ENCODE results near the gene NANS. TPM values are rescaled to one million over a fixed set of nuclear protein-coding genes. Genes with fewer than 3 reads are reported as not detected.

Gene NANS
- total and polyA plus RNA-seq, 8 donors = 22.8 to 36.5 (median 30.5) TPM

DNA sequence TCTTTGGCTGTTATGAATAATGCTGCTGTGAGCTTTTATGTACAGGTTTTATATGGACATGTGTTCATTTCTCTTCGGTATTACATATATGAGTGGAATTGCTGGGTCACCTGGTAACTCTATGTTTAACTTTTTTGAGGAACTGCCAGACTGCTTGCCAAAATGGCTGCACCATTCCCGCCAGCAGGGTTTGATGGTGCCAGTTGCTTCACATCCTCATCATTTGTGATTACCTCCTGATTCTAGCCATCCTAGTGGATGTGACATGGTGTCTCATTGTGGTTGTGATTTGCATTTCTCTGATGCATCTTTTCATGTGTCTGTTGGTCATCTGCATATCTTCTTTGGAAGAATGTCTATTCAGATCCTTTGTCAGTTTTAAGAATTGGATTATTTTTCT, 10.7 kb downstream of the NANS start:
- intact Hi-C loops (cut with DNase I) = no loop called here

DNA sequence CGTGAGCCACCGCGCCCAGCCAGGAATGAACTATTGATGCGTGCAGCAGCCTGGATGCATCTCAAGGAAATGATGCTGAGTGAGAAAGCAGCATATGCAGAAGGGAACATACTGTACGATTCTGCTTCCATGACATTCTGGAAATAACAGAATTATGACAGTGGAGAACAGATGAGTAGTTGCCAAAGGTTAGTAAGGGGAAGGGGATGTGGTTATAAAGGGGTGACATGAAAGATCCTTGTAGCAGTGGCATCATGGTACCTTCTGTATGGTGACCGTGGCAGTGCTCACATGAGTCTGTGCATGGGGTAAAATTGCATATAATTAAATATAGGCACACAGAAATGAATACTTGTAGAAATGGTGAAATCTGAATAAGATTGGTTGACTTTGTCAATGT, 13.0 kb downstream of the NANS start:
- intact Hi-C loops (cut with DNase I) = no loop called here
- no peak for ATAC-seq
- Histone ChIP-seq H3K4me3 (no peak overlapping the region), H3K9me3 (no peaks in the 10 kb centered on the region), H3K4me1 (peaks cover 0 to 9% (median 0%) of the 10 kb centered on the region in 3 donors), H3K27ac (no peak overlapping the region), H3K36me3 (no peaks in the 10 kb centered on the region), H3K27me3 (no peaks in the 10 kb centered on the region)
- no peak for DNase-seq
- no peak for TF ChIP-seq CTCF (IDR thresholded peaks at IDR 0.05)
- no peak for FAIRE-seq
- 96% methylated on average over 6 of the region's 6 CpGs for WGBS, 2 donors

More for the DNA sequence above, 10.7 kb downstream of the NANS start:
- no peaks in the 10 kb centered on the region for H3K27me3 ChIP-seq
- no peaks in the 10 kb centered on the region for H3K9me3 ChIP-seq
- H3K4me1 ChIP-seq = peaks cover 0 to 2% (median 0%) of the 10 kb centered on the region in 3 donors
- TF ChIP-seq CTCF (IDR thresholded peaks at IDR 0.05) = no peak
- H3K36me3 ChIP-seq = peaks cover 0 to 10% (median 2%) of the 10 kb centered on the region in 3 donors
- H3K27ac ChIP-seq = no peak overlapping the region
- H3K4me3 ChIP-seq = no peak overlapping the region
- DNase-seq (no peak), ATAC-seq (no peak), FAIRE-seq (no peak)
- WGBS, 2 donors = 89 to 97% methylated on average over 2 of the region's 2 CpGs

DNA sequence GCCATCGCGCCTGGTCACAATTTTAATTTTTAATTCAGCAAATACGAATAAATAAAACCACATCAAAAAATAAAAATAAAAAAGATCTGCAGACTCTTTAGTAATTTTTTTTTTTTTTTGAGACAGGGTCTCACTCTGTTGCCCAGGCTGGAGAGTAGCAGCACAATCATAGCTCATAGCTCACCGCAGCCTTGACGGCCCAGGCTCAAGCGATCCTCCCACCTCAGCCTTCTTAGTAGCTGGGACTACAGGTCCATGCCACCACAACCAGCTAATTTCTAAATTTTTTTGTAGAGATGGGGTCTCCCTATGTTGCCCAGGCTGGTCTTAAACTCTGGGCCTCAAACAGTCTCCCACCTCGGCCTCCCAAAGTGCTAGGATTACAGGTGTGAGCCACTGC, 14.2 kb downstream of the NANS start:
- TF ChIP-seq CTCF (IDR thresholded peaks at IDR 0.05) = no peak
- Histone ChIP-seq H3K4me3 (no peak overlapping the region), H3K4me1 (peaks cover 0 to 13% (median 0%) of the 10 kb centered on the region in 3 donors), H3K9me3 (no peaks in the 10 kb centered on the region), H3K27ac (no peak overlapping the region), H3K27me3 (no peaks in the 10 kb centered on the region), H3K36me3 (no peaks in the 10 kb centered on the region)
- intact Hi-C loops (cut with DNase I) = loop anchor here in 2 of 3 donors (10.0 kb wide), 3 partner anchors 134 to 194 kb away; partner anchors contain the start of gene TBC1D2 (in 1 of the 2)
- no peak for FAIRE-seq
- 93 to 97% methylated on average over 7 of the region's 7 CpGs for WGBS, 2 donors
- no peak for DNase-seq
- no peak for ATAC-seq

- DNase-seq (no peak), ATAC-seq (peak in 1 of 4 donors; percentile 16), FAIRE-seq (no peak)
- 90% methylated on average over 9 of the region's 9 CpGs for WGBS, 2 donors
- H3K27me3 ChIP-seq = no peaks in the 10 kb centered on the region
- no peaks in the 10 kb centered on the region for H3K36me3 ChIP-seq
- no peak overlapping the region for H3K4me3 ChIP-seq
- H3K4me1 ChIP-seq = peaks cover 0 to 13% (median 0%) of the 10 kb centered on the region in 3 donors
- intact Hi-C loops (cut with DNase I) = loop anchor here in 2 of 3 donors (10.0 kb wide), 3 partner anchors 133 to 193 kb away; partner anchors contain the start of gene TBC1D2 (in 1 of the 2)
- no peak for TF ChIP-seq CTCF (IDR thresholded peaks at IDR 0.05)
- no peaks in the 10 kb centered on the region for H3K9me3 ChIP-seq
- H3K27ac ChIP-seq = no peak overlapping the region
Measured at GRCh38 chr9:98071737-98072136, 15.2 kb downstream of the NANS start.
